ENCODE data around the gene CISH.

Gene CISH

GRCh38 chr3:50651920-50652529 lies 40.5 kb upstream of the CISH start:
- DNase-seq: no peak
- no peaks in the 10 kb centered on the region for H3K27me3 ChIP-seq (replicated peaks)
- in situ Hi-C loops (cut with HindIII; ENCODE audit: low pct_ligation_motif_present, low sequenced_read_pairs): no loop called here
- H3K4me3 ChIP-seq (ENCODE audit: low read depth, low read length): no peak overlapping the region
- H3K27ac ChIP-seq: no peak overlapping the region
- H3K36me3 ChIP-seq (replicated peaks): no peaks in the 10 kb centered on the region
- TF ChIP-seq CTCF (IDR thresholded peaks at IDR 0.05; ENCODE audit: low read depth, low read length, missing control alignments): no peak

GRCh38 chr3:50651445-50651844 lies 39.9 kb upstream of the CISH start:
- Histone ChIP-seq H3K36me3 (replicated peaks) (no peaks in the 10 kb centered on the region), H3K27ac (no peak overlapping the region), H3K27me3 (replicated peaks) (no peaks in the 10 kb centered on the region), H3K4me3 (ENCODE audit: low read depth, low read length) (no peak overlapping the region)
- no peak for TF ChIP-seq CTCF (IDR thresholded peaks at IDR 0.05; ENCODE audit: low read depth, low read length, missing control alignments)
- in situ Hi-C loops (cut with HindIII; ENCODE audit: low pct_ligation_motif_present, low sequenced_read_pairs): no loop called here
- no peak for DNase-seq

GRCh38 chr3:50650018-50650417 lies 38.4 kb upstream of the CISH start:
- TF ChIP-seq CTCF (IDR thresholded peaks at IDR 0.05; ENCODE audit: low read depth, low read length, missing control alignments): no peak
- Histone ChIP-seq H3K27ac (no peak overlapping the region), H3K4me3 (ENCODE audit: low read depth, low read length) (no peak overlapping the region), H3K36me3 (replicated peaks) (no peaks in the 10 kb centered on the region), H3K27me3 (replicated peaks) (no peaks in the 10 kb centered on the region)
- DNase-seq: no peak
- in situ Hi-C loops (cut with HindIII; ENCODE audit: low pct_ligation_motif_present, low sequenced_read_pairs): no loop called here

- Histone ChIP-seq H3K27ac (no peak overlapping the region), H3K27me3 (replicated peaks) (no peaks in the 10 kb centered on the region), H3K36me3 (replicated peaks) (no peaks in the 10 kb centered on the region), H3K4me3 (ENCODE audit: low read depth, low read length) (no peak overlapping the region)
- in situ Hi-C loops (cut with HindIII; ENCODE audit: low pct_ligation_motif_present, low sequenced_read_pairs): no loop called here
- no peak for DNase-seq
- TF ChIP-seq CTCF (IDR thresholded peaks at IDR 0.05; ENCODE audit: low read depth, low read length, missing control alignments): no peak
These were observed 37.9 kb upstream of the CISH start for GRCh38 chr3:50649451-50649931.

GRCh38 chr3:50648944-50649343 lies 37.4 kb upstream of the CISH start:
- H3K36me3 ChIP-seq (replicated peaks): no peaks in the 10 kb centered on the region
- in situ Hi-C loops (cut with HindIII; ENCODE audit: low pct_ligation_motif_present, low sequenced_read_pairs): no loop called here
- H3K27me3 ChIP-seq (replicated peaks): no peaks in the 10 kb centered on the region
- no peak overlapping the region for H3K27ac ChIP-seq
- H3K4me3 ChIP-seq (ENCODE audit: low read depth, low read length): no peak overlapping the region
- no peak for TF ChIP-seq CTCF (IDR thresholded peaks at IDR 0.05; ENCODE audit: low read depth, low read length, missing control alignments)
- DNase-seq: no peak

GRCh38 chr3:50648313-50648712 lies 36.7 kb upstream of the CISH start:
- Histone ChIP-seq H3K36me3 (replicated peaks) (no peaks in the 10 kb centered on the region), H3K27ac (no peak overlapping the region), H3K27me3 (replicated peaks) (no peaks in the 10 kb centered on the region), H3K4me3 (ENCODE audit: low read depth, low read length) (no peak overlapping the region)
- no peak for DNase-seq
- in situ Hi-C loops (cut with HindIII; ENCODE audit: low pct_ligation_motif_present, low sequenced_read_pairs): no loop called here
- TF ChIP-seq CTCF (IDR thresholded peaks at IDR 0.05; ENCODE audit: low read depth, low read length, missing control alignments): no peak
